Neural progenitor cell (in vitro differentiated cells): ENCODE measurements around the gene UQCC2. TPM values are rescaled to one million over a fixed set of nuclear protein-coding genes. Genes with fewer than 3 reads are reported as not detected.
A peak's percentile ranks its signal among the peaks of the same experiment; 100 is the strongest.

Experiments
- DNase-seq: peaks from one replicate; pipeline ENCODE4 v3.0.0-alpha.2; 2016; ENCODE audit warnings: low spot score
- H2AFZ ChIP-seq: fragments of 200-600 bp; sonication (generic); replicated peaks from 2 replicates; pipeline ENCODE4 v1.6.1; 2016; ENCODE audit warnings: antibody characterized with exemption
- H3F3A ChIP-seq: fragments of 200-600 bp; sonication (generic); 2 replicates; pipeline ENCODE4 v1.6.1; 2016; ENCODE audit warnings: antibody characterized with exemption, low read depth
- H3K27ac ChIP-seq: fragments of 200-600 bp; sonication (generic); 2 replicates; pipeline ENCODE4 v1.5.1; 2016; ENCODE audit warnings: mild to moderate bottlenecking
- H3K27me3 ChIP-seq: fragments of 200-600 bp; sonication (generic); 2 replicates; pipeline ENCODE4 v1.6.1; 2016; ENCODE audit warnings: mild to moderate bottlenecking, moderate library complexity
- H3K36me3 ChIP-seq: fragments of 200-600 bp; sonication (generic); 2 replicates; pipeline ENCODE4 v1.5.1; 2016
- H3K4me1 ChIP-seq: fragments of 200-600 bp; sonication (generic); 2 replicates; pipeline ENCODE4 v1.6.1; 2016; ENCODE audit warnings: mixed run types
- H3K4me2 ChIP-seq: fragments of 200-600 bp; sonication (generic); 2 replicates; pipeline ENCODE4 v1.6.1; 2016
- H3K4me3 ChIP-seq: fragments of 200-600 bp; sonication (generic); 2 replicates; pipeline ENCODE4 v1.5.1; 2016
- H3K79me2 ChIP-seq: fragments of 200-600 bp; sonication (generic); 2 replicates; pipeline ENCODE4 v1.6.1; 2016; ENCODE audit warnings: low read depth
- H3K9ac ChIP-seq: fragments of 200-600 bp; sonication (generic); 2 replicates; pipeline ENCODE4 v1.6.1; 2016
- H3K9me3 ChIP-seq: fragments of 200-600 bp; sonication (generic); 2 replicates; pipeline ENCODE4 v1.5.1; 2016; ENCODE audit warnings: low read depth
- H4K20me1 ChIP-seq: fragments of 200-600 bp; sonication (generic); 2 replicates; pipeline ENCODE4 v1.6.1; 2016; ENCODE audit warnings: low read depth
- H3K27ac Mint-ChIP-seq: 3 replicates; pipeline ENCODE4 v1.8.0; 2021; ENCODE audit warnings: mixed read lengths
- H3K27me3 Mint-ChIP-seq: 2 replicates; pipeline ENCODE4 v1.8.0; 2022; ENCODE audit warnings: low read depth, mild to moderate bottlenecking, inconsistent platforms, moderate library complexity, mixed read lengths; ENCODE audit not compliant: insufficient read depth
- H3K36me3 Mint-ChIP-seq: 3 replicates; pipeline ENCODE4 v1.8.0; 2021; ENCODE audit warnings: mixed read lengths
- H3K4me1 Mint-ChIP-seq: 3 replicates; pipeline ENCODE4 v1.8.0; 2021; ENCODE audit warnings: mixed read lengths
- H3K4me3 Mint-ChIP-seq: 3 replicates; pipeline ENCODE4 v1.8.0; 2021; ENCODE audit warnings: mild to moderate bottlenecking, moderate library complexity, mixed read lengths
- H3K9me3 Mint-ChIP-seq: 3 replicates; pipeline ENCODE4 v1.8.0; 2020; ENCODE audit warnings: mixed read lengths
- EZH2 ChIP-seq: fragments of 200-600 bp; sonication (generic); IDR thresholded peaks from 2 replicates; pipeline ENCODE4 v1.6.1; 2017; ENCODE audit warnings: antibody characterized with exemption, mild to moderate bottlenecking, moderate library complexity
- EZH2phosphoT487 ChIP-seq: fragments of 200-600 bp; sonication (generic); IDR thresholded peaks from 2 replicates; pipeline ENCODE4 v1.6.1; 2017; ENCODE audit warnings: antibody characterized with exemption
- total RNA-seq: library from RNA; depleted of rRNA; stranded (reverse); fragments of >200 nt; gene quantifications from 2 replicates; pipeline ENCODE4 v1.2.3, GENCODE V29; 2015; ENCODE audit warnings: low replicate concordance
- TF ChIP-seq, protein P1 (sequence below): fragments of 200-600 bp; sonication (generic); IDR thresholded peaks from 2 replicates; pipeline ENCODE4 v1.5.1; 2017; ENCODE audit warnings: antibody characterized with exemption, mild to moderate bottlenecking

UQCC2 gene
- total RNA-seq, 1 donor from 2014 or later: 95.9 TPM

DNA sequence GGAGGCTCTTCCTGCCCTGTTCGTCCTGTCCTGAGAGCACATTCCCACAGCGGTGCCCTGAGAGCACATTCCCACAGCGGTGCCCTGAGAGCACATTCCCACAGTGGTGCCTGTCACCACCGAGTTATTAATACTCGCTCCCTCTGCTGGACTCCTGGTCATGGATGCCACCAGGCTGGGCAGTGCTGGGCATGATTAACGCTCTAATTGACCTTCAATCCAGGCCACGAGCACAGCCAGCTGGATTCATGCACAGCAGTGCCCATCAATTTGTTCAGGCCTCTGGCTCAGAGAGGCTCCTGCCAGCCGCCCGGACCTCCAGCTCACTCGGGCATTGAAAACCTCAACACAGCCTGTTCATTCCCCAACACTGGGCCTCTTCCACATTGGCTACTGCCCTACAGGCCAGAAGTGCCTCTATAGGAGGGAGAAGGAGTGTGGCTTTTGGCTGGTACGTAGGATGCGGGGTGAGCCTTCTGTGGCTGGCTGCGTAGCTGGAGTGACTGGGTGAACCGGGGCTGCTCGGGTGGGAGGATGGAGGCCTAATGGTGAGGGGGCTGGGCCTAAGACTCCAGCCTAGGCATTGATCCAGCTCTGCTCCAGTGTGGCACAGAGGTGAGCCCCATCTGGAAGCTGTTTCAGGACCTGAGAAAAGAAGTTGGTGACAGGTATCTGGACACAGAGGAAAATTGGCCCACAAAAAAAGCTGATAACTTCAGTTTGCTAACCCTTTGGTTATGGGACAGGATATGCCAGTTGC lies 25.9 kb upstream of the UQCC2 start:
- no peak overlapping the region for H3K4me3 Mint-ChIP-seq
- Histone ChIP-seq H3K27ac (no peak overlapping the region), H3K36me3 (no peaks in the 10 kb centered on the region), H3K27me3 (no peaks in the 10 kb centered on the region), H3K9me3 (no peaks in the 10 kb centered on the region), H4K20me1 (no peaks in the 10 kb centered on the region), H2AFZ (no peak overlapping the region), H3K4me1 (no peaks in the 10 kb centered on the region), H3K4me2 (no peak overlapping the region), H3F3A (no peaks in the 10 kb centered on the region), H3K79me2 (no peaks in the 10 kb centered on the region), H3K9ac (no peak overlapping the region), H3K4me3 (no peak overlapping the region)
- TF ChIP-seq, protein P1, sequence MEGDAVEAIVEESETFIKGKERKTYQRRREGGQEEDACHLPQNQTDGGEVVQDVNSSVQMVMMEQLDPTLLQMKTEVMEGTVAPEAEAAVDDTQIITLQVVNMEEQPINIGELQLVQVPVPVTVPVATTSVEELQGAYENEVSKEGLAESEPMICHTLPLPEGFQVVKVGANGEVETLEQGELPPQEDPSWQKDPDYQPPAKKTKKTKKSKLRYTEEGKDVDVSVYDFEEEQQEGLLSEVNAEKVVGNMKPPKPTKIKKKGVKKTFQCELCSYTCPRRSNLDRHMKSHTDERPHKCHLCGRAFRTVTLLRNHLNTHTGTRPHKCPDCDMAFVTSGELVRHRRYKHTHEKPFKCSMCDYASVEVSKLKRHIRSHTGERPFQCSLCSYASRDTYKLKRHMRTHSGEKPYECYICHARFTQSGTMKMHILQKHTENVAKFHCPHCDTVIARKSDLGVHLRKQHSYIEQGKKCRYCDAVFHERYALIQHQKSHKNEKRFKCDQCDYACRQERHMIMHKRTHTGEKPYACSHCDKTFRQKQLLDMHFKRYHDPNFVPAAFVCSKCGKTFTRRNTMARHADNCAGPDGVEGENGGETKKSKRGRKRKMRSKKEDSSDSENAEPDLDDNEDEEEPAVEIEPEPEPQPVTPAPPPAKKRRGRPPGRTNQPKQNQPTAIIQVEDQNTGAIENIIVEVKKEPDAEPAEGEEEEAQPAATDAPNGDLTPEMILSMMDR: no peak
- TF ChIP-seq EZH2phosphoT487: no peak
- no peak for TF ChIP-seq EZH2
- H3K27ac Mint-ChIP-seq: peak overlapping the region; percentile 66
- peaks cover 15% of the 10 kb centered on the region for H3K4me1 Mint-ChIP-seq
- DNase-seq: no peak
- H3K36me3 Mint-ChIP-seq: no peaks in the 10 kb centered on the region
- peaks cover 7% of the 10 kb centered on the region for H3K27me3 Mint-ChIP-seq
- H3K9me3 Mint-ChIP-seq: no peaks in the 10 kb centered on the region

DNA sequence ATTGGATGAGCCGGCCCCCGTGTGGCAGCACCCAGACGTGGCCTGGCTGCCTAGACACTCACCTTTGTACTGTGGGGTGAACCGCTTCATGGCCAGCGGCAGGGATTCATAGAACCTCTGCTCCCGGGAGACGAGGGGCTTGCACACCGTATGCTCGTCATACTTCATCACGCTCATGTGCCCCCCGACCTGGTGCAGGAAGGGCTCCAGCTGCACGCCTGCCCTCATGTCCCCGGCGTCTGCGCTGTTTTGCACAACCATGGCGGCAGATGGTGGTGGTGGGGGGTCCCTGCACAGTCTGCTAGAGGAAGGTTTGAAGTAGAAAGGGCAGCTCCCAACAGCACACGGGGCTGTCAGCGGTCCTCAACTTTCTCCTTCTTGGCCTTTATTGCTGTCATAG lies 23.7 kb upstream of the UQCC2 start:
- no peak for TF ChIP-seq EZH2
- no peak for TF ChIP-seq EZH2phosphoT487
- TF ChIP-seq, protein P1: no peak
- Histone ChIP-seq H3F3A (peaks cover under 1% of the 10 kb centered on the region), H3K4me3 (no peak overlapping the region), H3K9me3 (no peaks in the 10 kb centered on the region), H3K4me1 (peaks cover 1% of the 10 kb centered on the region), H3K9ac (no peak overlapping the region), H3K79me2 (no peaks in the 10 kb centered on the region), H2AFZ (no peak overlapping the region), H3K27me3 (no peaks in the 10 kb centered on the region), H3K27ac (no peak overlapping the region), H3K4me2 (no peak overlapping the region), H3K36me3 (no peaks in the 10 kb centered on the region), H4K20me1 (no peaks in the 10 kb centered on the region)
- DNase-seq: no peak
- Mint-ChIP-seq H3K9me3 (no peaks in the 10 kb centered on the region), H3K4me3 (no peak overlapping the region), H3K27me3 (peaks cover 3% of the 10 kb centered on the region), H3K36me3 (no peaks in the 10 kb centered on the region), H3K4me1 (peaks cover 18% of the 10 kb centered on the region), H3K27ac (no peak overlapping the region)

DNA sequence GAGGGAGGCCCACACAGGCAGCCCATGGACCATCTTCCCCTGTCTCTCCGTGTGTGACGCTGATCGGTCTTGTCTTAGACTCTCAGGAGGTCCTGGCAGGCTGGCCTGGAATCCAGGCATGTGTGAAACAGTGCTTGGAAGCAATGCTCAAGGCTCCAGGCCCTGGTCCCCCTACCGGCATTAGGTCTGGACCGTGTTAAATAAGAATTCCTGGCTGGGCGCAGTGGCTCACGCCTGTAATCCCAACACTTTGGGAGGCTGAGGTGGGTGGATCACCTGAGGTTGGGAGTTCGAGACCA lies 22.2 kb upstream of the UQCC2 start:
- H4K20me1 ChIP-seq: no peaks in the 10 kb centered on the region
- no peak overlapping the region for H3K4me3 ChIP-seq
- no peak overlapping the region for H3K4me3 Mint-ChIP-seq
- H3K4me1 ChIP-seq: peaks cover 4% of the 10 kb centered on the region
- H3K27me3 ChIP-seq: no peaks in the 10 kb centered on the region
- H3K4me2 ChIP-seq: no peak overlapping the region
- H3K9me3 ChIP-seq: no peaks in the 10 kb centered on the region
- TF ChIP-seq EZH2: no peak
- TF ChIP-seq, protein P1: no peak
- H3F3A ChIP-seq: peaks cover 4% of the 10 kb centered on the region
- no peak for DNase-seq
- no peaks in the 10 kb centered on the region for H3K9me3 Mint-ChIP-seq
- H3K4me1 Mint-ChIP-seq: peaks cover 22% of the 10 kb centered on the region
- no peak overlapping the region for H3K9ac ChIP-seq
- no peaks in the 10 kb centered on the region for H3K36me3 ChIP-seq
- no peak overlapping the region for H3K27ac ChIP-seq
- no peaks in the 10 kb centered on the region for H3K36me3 Mint-ChIP-seq
- H3K79me2 ChIP-seq: no peaks in the 10 kb centered on the region
- H3K27ac Mint-ChIP-seq: no peak overlapping the region
- H3K27me3 Mint-ChIP-seq: peaks cover 7% of the 10 kb centered on the region
- H2AFZ ChIP-seq: no peak overlapping the region
